HG03354 (cell line): Measurements from ENCODE around the gene DYNC2LI1.

Experiments used
- ATAC-seq: cut with Tn5 transposase; IDR thresholded peaks from one replicate; pipeline ENCODE4 v1.9.1; 2021; ENCODE audit warnings: mild to moderate bottlenecking; ENCODE audit not compliant: unreplicated experiment, poor library complexity, severe bottlenecking

Gene DYNC2LI1

DNA sequence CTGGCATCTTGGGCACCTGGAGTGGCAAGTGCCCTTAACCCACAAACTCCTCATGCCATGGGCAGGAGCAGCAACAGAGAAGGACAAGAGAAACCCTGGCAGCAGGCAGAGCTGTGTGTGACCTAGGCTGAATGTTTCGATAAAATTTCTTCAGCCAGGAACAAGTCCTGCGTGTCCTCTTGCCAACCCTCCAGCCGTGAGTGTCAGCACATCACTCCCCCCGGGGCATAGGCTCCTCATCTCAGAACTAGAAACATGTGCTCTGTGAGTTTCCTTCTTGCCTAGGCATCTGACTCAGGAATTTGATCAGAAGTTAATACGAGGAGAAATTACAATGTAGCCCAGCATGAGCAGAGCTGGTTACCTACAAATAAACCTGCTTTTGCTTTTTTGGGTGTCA is 67.1 kb downstream of the DYNC2LI1 start:
- no peak for ATAC-seq

- no peak for ATAC-seq
These were observed 68.4 kb downstream of the DYNC2LI1 start for GRCh38 chr2:43841949-43842865.

- ATAC-seq, result no peak
These were observed 69.0 kb downstream of the DYNC2LI1 start for GRCh38 chr2:43842866-43843226.

- ATAC-seq, result no peak
These were observed 71.3 kb downstream of the DYNC2LI1 start for GRCh38 chr2:43845181-43845580.

- ATAC-seq, result no peak
These were observed 72.4 kb downstream of the DYNC2LI1 start for GRCh38 chr2:43846140-43846793.

- no peak for ATAC-seq
These were observed 74.4 kb downstream of the DYNC2LI1 start for GRCh38 chr2:43848214-43848613.

DNA sequence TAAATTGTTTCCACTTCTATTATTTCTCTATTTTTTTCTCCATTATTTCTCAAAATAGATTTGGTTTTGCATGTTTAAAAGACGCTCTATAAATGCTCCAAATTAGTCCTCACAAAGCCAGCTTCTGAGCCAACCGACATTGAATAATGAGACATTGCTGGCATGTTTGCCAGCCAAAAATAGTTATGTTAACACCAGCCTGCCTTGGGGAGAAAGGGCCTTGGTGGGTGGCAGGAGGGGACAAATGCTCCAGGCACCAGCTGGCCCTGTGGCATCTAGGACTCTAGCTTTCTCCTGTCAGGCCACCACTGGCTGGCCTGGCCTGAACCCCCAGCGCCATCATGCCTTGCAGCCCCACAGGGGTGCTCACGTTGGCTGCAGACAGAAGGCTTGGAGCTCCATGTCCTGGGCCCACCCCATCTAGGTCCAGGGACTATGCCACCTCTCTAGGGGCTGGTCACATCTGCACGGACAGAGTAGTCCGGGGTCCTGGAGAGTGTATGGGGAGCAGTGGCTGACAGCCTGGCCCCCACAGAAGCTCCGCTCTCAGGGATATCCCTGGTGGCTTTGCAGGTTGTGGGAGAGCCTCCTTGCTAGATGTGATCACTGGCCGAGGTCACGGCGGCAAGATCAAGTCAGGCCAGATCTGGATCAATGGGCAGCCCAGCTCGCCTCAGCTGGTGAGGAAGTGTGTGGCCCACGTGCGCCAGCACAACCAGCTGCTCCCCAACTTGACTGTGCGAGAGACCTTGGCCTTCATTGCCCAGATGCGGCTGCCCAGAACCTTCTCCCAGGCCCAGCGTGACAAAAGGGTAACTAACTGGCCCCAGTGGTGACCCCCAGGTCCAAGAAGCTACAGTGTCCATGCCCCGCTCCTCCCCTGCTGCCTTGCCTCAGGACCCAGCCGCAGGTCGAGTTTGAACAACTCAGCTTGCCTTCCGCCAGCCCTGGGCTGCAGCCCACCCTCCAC is 77.5 kb downstream of the DYNC2LI1 start:
- ATAC-seq, result no peak

DNA sequence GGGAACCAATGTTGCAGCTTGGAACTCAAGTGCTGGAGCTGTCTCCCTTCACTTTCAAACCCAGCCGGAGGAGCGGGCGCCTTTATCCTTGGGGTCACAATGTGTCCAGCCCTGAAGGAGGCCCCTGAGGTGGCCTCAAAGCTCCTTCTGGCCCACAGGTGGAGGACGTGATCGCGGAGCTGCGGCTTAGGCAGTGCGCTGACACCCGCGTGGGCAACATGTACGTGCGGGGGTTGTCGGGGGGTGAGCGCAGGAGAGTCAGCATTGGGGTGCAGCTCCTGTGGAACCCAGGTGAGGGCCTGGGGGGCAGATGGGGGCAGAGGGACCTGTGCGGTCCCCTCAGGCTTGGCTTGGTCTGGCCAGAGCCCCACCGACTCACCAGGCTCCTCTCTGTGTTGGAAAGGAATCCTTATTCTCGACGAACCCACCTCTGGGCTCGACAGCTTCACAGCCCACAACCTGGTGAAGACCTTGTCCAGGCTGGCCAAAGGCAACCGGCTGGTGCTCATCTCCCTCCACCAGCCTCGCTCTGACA is 78.4 kb downstream of the DYNC2LI1 start:
- no peak for ATAC-seq

DNA sequence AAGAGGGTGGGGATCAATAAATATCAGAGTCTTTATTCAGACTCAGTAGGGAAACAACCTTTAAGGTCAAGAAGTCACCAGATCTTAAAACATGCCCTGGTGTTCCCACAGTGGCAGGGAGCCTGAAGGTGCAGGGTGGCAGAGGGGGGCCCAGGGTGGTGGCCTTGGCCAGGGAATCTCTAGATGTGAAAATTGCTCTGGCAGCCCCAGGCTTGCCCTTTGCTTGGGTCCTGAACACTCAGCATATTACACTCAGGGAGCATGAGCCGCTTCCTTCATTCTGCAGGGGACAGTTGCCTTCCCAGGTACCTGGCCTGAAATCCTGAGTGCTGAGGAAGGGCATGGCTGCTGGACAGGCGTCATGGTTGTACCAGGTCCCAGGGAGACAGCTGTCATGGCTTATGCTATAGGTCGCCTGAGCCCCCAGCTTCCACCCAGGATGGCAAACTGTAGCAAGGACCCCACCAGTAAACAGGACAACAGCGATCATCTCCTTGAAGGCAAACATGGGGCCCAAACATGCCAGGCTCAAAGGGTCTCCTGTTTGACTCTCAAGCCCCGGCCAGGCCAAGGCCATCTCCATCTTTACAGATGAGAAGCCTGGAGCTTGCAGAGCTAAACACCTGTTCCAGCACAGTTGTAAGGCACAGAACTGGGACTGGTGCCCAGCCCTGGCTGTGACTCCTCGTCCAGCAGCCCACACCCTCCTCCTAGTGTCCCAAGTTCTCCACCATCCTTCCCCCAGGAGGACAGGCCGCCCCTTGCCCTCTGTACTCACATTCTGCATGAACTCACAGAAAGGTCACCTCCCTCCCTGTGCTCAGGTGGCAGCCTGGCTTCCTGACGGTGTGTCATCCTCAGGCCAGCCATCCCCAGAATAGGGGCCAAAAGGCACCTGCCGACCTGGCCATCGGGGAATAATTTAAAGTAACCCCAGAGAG is 79.6 kb downstream of the DYNC2LI1 start:
- ATAC-seq, result no peak

DNA sequence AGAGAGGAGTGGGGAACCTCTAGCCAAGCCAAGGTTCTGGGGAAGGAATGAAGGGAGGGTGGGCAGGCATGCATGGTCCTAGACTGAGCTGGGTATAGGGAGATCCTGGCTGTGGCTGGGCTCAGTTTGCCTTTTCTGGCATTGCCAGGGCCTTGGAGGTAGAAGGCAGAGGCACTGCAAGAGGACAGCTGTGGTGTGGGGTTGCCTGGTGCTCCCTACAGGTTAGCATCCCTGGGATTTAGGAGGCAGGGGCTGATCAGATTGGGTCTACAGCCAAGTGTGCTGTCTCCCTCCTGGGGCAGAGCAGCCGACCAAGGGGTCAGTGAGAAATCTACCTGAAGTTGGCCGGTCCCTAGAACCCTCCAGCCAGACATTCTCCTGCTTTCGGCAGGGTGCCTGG is 80.8 kb downstream of the DYNC2LI1 start:
- ATAC-seq, result no peak

DNA sequence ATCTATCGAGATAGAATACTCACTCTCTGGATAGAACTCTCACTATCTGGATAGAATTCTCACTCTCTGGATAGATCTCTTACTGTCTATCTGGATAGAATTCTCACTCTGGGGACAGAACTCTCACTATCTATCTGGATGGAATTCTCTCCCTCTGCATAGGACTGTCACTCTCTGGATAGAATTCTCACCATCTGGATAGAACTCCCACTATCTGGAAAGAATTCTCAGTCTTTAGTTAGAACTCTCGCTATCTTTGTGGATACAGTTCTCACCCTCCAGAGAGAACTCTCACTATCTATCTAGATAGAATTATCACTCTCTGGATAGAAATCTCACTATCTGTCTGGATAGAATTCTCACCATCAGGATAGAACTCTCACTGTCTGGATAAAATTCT is 81.5 kb downstream of the DYNC2LI1 start:
- ATAC-seq, result no peak
